GM18873 (cell line): ENCODE data around the gene CCDC17.
"Not testable (repeated sequence)": the region's sequence is repeated elsewhere in the genome, so short reads cannot be mapped to it uniquely, and the experiment has no call there.

Experiments used
- ATAC-seq: cut with Tn5 transposase; IDR thresholded peaks from one replicate; pipeline ENCODE4 v1.9.1; 2021; ENCODE audit warnings: mild to moderate bottlenecking, moderate library complexity, moderate number of reproducible peaks; ENCODE audit not compliant: unreplicated experiment, low FRiP score

Gene CCDC17

DNA sequence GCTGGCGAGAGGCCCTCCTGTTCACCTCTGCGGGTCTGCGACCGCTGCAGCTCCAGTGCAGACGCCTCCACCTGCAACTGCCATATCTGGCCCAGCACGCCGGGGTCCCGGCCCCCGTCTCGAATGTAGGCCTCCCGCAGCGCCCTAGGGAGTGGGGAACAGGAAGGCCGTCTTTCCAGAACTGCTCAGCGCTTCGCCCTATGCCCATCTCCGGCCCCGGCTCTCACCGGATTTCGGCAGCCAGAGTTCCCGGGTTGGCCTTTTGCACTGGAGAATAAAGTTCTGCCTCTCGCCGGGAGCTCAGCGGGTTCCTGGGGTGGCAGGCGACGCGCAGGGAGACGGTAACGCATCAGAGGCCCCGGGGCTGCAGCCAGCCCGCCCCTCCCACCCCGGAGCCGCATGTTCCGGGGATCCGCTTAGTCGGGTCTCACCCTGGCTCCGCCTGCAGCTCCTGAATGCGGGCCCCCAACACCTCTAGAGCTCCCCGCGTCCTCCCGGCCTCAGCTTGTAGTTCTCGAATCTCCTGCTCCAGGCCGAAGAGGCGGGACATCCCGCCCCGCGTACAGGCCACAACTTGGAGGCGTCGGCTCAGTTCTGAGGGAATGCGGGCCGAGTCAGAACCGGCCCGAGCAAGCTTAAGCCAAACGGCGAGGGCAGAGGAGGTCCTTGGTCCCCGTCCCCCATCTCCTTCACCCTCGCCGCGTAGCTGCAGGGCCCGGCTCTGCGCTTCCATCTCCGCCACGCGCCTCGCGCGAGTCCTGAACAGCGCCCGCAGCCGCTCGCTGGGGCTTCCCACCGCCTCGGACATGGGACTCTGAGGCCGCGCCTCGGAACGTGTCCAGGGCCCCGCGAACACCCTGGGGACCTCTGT, 1.1 kb downstream of the CCDC17 start:
- no peak for ATAC-seq

DNA sequence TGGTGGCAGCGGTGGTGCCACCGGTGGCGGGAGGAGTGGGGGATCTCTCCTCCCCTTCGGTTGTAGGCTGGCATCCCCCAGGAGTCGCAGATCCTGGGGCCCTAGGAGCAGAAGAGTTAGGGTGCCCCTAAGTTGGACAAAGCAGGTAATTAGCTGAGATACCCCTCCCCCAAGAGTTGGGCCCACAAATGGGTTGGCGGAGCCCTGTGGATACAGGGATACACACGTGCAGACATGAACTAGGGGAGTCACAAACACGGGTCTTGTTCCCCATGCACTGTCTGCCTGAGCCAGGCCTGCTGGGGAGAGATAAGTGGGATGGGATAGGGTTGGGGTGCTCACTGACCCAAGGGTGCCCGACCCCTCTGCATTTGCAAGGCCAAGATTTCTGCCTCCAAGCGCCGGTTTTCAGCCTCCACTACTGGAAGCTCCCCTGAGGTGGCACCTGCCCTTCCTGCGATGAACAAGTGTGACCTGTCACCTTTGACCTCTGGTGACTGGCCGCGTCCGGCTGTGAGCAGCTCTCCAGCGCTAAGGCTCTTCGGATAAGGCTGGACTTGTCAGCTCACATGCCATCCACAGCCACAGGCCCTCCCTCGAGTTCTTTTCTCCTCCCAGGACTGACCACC, 1.8 kb downstream of the CCDC17 start:
- no peak for ATAC-seq

DNA sequence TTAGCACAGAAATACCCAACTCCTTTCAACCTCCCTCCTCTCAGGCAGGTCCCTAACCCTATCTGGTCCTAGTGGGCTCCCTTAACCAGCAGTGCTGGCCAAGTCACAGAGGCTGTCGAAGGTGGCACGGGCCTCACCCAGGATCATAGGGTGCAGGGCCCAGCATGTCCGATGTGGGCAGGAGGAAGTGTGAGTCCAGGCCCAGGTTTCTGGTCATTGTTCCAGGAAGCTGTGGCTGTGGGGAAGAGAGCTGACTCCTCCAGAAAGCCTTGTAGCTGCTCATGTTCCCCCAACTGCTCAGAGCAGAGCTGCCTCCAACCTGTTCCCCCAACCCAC, 2.4 kb downstream of the CCDC17 start:
- ATAC-seq = no peak

DNA sequence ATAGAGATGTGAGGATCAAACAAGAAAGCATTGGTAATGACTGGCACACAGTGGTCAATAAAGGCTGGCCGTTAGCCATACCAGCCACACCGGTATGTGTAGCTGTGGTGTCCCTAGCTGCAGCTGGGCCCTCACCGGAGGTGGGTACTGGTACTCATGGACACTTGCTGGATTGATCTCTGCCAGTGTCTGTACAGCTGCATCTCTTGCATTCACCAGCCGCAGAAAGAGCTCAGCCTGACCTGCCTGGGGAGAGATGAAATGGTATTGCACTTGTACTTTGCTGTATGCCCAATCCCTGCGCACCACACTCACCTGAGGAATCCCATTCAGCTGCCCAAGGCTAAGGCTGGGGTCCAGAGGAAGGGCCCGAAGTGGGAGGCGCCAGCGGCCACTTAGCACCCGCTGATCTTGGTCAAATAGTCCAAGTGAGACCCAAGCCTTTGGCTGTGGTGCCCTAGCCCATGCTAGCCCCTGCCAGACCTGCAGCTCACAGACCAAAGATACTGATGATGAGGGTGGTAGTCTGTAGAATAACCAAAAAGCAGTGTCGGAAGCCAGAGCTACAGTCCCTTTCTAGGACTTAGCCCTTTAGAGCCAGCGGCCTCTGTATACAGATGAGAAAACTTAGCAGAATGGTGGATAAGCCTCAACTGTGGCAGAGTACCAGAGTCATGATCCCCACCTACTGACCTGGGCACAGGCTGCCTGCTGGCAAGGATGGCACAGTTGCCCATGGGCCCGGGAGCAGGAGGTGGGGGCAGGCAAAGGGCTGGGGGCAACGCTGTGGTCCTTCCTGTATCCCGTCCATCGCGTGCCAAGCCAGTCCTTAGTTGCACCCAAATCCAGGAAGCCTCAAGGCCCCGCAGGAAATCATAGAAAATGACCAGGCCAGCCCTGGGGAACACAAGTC, 3.0 kb downstream of the CCDC17 start:
- ATAC-seq = no peak

DNA sequence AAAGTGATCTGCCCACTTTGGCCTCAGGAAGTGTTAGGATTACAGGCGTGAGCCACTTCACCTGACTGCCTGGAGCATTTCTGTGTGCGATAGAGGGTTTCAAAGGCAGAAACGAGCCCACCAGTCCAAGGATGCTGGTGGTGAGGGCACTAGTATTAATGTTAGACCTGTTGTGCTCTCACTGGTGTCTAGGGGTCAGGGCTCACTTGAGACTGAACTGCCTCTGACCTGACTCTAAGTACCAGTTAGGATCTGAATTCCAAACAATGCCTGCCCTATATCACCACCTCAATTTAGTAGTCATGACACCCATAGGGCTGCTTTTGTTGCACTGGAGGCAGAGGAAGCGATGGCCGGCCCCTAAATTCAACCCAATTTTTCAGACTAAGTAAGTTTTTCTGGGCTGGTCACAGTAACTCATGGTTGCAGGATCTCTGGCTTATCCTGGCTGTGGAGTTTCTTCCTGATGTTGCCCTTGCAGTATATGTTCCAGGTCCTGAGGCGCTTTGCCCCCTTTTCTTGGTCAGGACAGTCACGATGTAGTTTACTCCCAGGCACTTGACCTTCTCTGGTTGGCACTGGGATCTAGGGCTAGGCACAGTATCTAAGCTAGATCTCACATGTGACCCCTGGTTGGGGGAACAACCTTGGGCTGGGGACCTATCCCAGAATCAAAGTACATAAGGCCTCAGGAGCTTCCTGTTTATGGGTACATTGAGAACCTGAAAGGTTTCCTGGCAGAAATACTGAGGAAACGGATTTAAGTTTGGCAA, 4.5 kb downstream of the CCDC17 start:
- ATAC-seq = no peak

DNA sequence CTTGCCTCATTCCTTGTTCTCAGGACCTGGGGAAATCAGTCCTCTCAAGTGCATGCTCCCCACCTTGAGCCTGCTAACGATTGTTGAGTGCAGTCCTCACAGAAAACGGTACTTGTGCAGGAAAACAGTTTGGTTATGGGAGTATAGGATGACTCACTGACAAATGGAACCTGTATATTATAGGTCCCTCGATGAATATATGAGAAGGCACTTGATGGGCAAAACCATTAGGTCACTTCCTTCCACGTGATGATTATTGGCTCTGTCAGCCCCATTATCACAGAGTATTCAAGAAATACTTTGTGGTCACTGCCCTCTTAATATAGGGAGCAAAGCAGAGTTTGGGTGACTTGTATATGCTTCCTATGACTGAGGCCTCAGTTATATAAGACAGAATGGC, 6.2 kb downstream of the CCDC17 start:
- ATAC-seq = no peak

DNA sequence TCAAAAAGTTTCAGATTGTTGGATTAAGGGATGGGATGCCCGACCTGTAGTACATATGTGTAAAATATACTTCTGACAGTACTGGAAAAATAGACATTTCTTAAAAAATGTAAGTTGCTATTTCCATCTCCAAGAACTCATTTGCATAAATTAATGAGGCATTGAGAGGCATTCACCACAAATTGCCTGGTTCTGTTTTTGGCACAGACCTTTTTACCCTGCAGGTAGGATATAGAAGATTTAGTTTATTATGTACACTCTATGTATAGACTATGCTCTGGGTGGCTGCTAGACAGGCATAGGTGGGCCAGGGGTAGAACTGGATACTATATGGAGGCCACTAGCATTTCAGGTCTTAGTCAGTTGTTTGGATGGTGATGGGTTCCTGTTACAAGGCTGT, 8.0 kb downstream of the CCDC17 start:
- ATAC-seq = no peak

DNA sequence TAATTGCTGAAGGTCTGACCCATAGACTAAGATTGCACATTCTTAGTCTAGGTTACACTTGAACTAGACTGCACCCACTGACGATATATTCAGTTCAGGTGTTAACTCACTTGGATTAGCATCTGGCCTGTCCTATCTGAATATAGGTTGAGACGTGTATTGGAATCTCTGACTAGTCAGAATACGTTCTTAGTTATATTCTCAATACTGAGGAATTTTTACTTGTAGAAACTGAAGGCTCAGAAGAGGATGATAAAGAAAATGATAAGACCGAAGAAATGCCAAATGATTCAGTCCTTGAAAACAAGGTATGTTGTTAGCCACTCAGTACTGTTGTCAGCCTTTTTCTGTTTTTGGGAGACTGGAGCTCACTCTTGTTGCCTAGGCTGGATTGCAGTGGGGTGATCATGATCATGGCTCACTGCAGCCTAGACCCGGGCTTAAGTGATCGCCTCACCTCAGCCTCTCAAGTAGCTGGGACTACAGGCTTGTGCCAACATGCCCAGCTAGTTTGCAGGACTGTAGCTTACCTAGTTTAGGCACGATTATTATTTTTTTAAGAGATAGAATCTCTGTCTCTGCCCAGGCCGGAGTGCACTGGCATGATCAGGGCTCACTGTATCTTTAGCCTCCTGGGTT, 10.8 kb downstream of the CCDC17 start:
- no peak for ATAC-seq

DNA sequence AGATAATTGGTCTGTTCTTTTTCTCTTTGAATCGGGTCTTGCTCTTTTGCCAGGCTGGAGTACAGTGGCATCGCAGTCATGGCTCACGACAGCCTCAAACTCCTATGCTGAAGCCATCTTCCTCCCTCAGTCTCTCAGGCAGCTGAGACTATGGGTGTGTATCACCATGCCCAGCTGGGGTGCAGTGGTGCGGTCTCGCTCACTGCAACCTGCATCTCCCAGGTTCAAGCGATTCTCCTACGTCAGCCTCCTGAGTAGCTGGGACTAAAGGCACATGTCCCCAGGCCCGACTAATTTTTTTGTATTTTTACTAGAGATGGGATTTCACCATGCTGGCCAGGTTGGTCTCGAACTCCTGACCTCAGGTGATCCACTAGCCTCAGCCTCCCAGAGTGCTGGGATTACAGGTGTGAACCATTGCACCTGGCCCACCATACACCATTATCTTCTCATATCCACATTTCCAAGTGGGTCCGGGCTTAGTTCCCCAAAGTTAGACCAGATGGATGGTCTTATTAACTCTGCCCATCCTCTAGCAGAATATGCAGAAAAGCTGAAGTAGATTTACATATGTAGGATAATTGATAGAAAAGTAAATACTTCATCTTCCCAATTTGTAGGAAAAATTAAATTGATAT, 13.1 kb downstream of the CCDC17 start:
- no peak for ATAC-seq

DNA sequence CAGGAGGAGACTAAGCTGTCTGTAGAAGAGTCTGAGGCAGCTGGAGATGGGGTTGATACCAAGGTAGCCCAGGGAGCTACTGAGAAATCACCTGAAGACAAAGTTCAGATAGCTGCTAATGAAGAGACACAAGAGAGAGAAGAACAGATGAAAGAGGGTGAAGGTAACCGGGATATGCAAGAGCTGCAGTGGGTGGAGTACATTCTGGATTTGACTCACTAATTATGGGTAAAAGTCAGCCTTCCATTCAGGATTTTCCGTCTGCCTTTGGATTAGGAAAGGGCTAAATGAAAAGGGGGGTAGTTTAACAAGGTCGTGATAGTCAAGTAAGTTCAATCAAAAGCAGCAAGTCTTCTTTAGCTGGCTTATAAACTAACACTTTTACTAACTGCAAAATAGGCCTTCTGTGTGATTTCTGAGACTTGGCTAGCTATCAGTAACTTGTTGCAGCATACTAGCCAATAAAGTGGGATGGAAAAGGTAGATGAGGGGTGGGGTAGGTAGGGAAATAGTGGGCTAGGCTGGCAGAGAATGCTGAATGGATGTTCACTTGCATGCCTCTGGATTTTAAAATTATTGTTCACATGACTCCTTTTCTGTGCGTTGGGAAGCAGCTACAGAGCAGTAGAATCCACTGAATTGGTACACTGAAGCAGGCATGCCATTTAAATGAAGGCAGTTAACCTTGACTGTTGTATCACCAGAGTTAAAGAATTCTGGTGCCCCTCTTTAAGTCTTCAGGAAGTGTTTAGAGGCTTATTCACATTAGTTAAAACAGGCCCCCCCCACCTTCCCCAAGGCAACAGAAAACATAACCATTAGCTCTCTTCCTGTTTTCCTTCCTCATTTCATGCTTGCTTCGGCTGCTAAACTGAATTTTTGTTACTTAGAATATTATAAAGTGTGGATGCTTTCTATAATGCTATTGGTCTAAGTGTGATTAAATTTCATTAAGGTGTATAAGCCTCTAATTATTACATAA, 15.4 kb downstream of the CCDC17 start:
- no peak for ATAC-seq

DNA sequence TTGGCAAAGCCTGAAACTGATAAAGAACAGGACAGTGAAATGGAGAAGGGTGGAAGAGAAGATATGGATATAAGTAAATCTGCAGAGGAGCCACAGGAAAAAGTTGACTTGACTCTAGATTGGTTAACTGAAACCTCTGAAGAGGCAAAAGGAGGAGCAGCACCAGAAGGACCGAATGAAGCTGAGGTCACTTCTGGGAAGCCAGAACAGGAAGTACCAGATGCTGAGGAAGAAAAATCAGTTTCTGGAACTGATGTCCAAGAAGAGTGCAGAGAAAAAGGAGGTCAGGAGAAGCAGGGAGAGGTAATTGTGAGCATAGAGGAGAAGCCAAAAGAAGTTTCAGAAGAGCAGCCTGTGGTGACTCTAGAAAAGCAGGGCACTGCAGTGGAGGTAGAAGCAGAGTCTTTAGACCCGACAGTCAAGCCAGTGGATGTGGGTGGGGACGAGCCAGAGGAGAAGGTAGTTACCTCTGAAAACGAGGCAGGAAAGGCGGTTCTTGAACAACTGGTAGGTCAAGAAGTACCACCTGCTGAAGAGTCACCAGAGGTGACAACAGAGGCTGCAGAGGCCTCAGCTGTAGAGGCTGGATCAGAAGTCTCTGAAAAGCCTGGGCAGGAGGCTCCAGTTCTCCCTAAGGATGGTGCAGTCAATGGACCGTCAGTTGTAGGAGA, 16.3 kb downstream of the CCDC17 start:
- no peak for ATAC-seq

DNA sequence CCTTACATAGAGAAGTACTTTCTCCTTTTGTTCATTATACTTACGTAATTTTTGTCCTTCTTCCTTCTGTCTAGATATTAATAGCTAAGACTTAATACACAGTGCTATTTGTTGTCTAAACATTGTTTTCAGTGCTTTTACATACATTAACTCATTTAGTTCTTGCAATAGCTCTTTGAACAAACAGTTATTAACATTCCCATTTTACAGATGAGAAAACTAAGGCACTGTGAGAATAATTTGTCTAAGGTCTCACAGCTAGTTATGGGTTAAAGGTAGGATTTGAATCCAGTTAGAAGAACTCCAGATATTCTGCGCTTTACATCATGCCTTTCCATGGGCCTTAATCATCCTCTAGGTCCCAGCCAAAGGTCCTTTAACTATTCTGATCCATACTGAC, 19.6 kb downstream of the CCDC17 start:
- no peak for ATAC-seq

DNA sequence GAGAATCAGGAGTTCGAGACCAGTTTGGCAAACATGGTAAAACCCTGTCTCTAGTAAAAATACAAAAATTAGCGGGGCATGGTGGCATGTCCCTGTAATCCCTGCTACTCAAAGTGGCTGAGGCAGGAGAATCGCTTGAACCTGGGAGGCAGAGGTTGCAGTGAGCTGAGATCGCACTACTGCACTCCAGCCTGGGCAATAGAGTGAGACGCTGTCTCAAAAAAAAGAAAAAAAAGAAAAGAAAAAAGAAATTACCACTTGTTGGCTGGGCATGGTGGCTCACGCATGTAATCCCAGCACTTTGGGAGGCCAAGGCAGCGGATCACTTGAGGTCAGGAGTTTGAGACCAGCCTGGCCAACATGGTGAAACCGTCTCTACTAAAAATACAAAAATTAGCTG, 27.1 kb downstream of the CCDC17 start:
- ATAC-seq = not testable (repeated sequence)

DNA sequence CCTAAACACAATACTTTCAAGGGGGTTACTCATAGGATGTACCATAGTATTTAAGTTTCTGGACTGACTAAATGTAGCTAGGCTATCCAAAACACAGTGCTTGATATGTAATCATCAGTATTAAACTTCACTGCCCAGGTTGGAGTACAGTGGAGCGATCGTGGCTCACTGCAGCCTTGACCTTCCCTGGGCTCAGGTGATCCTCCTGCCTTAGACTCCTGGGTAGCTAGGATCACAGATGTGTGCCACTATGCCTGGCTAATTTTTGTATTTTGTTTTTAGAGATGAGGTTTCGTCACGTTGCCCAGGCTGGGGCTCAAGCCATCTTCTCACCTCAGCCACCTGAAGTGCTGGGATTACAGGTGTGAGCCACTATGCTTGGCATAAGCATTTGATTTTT, 29.4 kb downstream of the CCDC17 start:
- ATAC-seq = no peak

DNA sequence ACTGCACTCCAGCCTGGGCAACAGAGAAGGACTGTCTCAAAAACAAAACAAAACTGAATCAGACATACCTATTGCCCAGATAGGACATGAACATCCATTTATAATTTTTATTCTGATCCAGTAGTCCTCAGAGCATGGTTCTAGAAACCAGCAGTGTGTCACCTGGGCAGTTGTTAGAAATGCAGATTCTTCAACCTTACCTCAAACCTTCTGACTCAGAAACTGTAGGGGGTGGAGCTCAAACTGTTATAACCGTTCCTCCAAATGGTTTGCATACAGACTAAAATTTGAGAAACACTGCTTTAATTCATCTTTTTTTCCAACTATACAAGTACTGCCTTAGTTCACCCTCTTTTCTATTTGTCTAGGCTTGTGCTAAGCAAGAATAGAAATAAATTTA, 34.0 kb downstream of the CCDC17 start:
- ATAC-seq = no peak

DNA sequence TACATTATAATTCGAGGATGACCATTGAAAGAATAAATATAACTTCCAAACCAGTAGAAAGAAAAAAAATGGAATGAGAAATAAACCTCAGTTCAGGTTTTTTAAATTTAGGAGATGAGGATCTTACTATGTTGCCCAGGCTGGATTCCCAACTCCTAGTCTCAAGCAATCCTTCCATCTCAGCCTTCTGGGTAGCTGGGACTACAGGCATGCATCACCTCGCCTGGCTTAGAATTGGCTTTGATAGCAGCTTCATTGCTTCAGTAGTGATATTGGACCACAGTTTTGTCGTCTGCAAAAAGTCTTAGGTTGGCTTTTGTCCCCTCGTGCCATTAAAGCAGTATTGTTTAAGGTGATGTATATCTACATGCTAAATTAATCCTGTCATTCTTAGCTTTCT, 37.1 kb downstream of the CCDC17 start:
- no peak for ATAC-seq

DNA sequence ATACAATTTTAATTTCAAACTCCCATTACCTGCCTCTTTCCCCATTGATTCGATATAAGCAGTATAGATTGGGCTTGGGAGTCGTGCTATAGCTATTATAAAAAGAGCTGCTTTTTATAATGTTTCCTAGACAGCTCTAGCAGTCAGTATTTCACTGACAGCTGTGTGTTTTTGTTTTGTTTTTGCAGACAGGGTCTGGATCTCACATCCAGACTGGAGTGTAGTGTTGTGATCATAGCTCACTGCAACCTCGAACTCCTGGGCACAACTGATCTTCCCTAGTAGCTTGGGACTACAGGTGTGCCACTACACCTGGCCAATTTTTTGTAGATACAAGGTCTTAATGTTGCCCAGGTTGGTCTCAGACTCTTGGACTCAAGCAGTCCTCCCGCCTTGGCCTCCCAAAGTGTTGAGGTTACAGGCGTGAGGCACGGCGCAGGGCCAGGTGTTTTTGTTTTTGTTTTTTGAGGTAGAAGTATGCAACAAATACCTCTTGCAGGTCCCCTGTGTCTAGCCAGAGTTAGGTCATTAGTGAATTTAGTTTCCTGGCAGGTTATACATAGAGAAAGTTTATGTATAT, 38.3 kb downstream of the CCDC17 start:
- no peak for ATAC-seq

DNA sequence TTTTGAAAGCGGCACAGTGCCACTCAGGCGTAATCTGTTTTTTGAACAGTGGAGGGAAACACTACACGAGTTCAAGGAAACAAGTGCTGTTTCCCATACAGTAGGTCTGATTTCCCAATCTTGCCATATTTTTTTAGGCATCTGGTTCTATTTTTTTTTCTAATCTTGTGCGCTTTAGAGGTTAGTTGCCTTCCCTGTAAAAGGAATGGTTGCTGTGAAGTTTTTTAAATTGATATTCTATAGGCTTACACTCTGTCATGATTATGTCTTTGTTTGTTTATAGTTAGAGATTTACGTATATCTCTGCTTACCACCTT, 38.8 kb downstream of the CCDC17 start:
- no peak for ATAC-seq
